ENCODE measurements around the gene TNF.

The TNF gene

GRCh38 chr6:31573239-31574105 is 1.9 kb upstream of the TNF start:
- no peak for DNase-seq

- no peak for DNase-seq
Observed at GRCh38 chr6:31574106-31575061, 981 bp upstream of the TNF start.

GRCh38 chr6:31575952-31576685 is 754 bp downstream of the TNF start:
- DNase-seq, result no peak

GRCh38 chr6:31576897-31577578 is 1.7 kb downstream of the TNF start:
- DNase-seq, result no peak

- DNase-seq, result no peak
Observed at GRCh38 chr6:31577579-31577966, 2.2 kb downstream of the TNF start.

- no peak for DNase-seq
Observed at GRCh38 chr6:31578184-31579118, 3.1 kb downstream of the TNF start.

- no peak for DNase-seq
Observed at GRCh38 chr6:31579119-31579505, 3.7 kb downstream of the TNF start.

- no peak for DNase-seq
Observed at GRCh38 chr6:31579546-31580437, 4.4 kb downstream of the TNF start.

GRCh38 chr6:31580438-31580740 is 5.0 kb downstream of the TNF start:
- no peak for DNase-seq

- peak; percentile 67 for DNase-seq
Observed at GRCh38 chr6:31580807-31581433, 5.6 kb downstream of the TNF start.

GRCh38 chr6:31581434-31582229 is 6.3 kb downstream of the TNF start:
- no peak for DNase-seq

GRCh38 chr6:31582230-31582643 is 6.9 kb downstream of the TNF start, which contains the start of gene LTB:
Gene LTB (minus strand): TSS chr6:31582424. CDS start chr6:31582417, 7 bp downstream.
- DNase-seq, result no peak

- no peak for DNase-seq
Observed at GRCh38 chr6:31585491-31585890, 10.1 kb downstream of the TNF start.

- DNase-seq, result no peak
Observed at GRCh38 chr6:31586008-31586407, 10.6 kb downstream of the TNF start, which contains the start of gene LST1. Gene LST1 (plus strand): TSS chr6:31586277. CDS start chr6:31587300, 1,023 bp downstream.

GRCh38 chr6:31586599-31587281 is 11.4 kb downstream of the TNF start:
- no peak for DNase-seq

GRCh38 chr6:31587791-31588777 is 12.7 kb downstream of the TNF start:
- DNase-seq, result no peak

All from NCI-H1105 treated with DMSO at 0.1 percent for 48 hours (cell line).